Measurements from ENCODE around the gene RGS7.
"Not testable (repeated sequence)": the region's sequence is repeated elsewhere in the genome, so short reads cannot be mapped to it uniquely, and the experiment has no call there.

Gene RGS7

DNA sequence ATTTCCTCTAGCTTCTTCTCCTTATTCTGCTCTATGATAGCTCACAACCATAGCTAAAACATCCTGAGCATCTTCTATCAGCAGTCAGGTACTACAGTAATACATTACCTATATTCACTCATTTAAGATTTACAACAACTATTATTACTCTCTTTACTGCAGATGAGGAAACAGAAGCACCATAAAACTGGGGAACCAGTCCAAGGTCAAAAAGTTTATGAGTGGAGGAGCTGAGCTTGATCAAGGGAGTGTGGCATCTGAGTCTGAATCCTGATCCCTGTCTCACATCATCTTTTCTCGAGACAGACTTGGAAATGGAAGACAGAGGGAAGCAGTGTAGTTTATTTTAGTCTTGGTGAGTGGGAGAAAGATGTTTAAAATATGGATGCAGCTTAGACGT, 288.6 kb downstream of the RGS7 start:
- no peak for DNase-seq

DNA sequence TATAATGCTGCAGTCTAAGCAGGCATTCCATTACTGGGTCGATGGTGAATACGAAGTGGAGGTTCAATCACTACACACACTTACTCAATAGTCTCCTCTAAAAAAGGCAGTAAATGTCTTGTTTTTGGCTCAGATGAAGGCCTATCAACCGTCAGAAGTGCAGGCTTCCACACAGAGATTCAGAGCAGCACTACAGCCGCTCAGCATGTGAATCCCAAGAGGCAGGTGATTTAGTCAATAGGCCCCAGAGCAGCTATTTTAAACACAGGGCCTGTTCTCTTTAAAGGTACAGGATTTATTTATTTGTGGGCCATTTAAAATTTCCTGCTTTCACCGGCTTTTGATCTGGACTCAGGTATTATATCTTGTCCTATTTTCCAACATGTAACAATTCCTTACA, 293.7 kb downstream of the RGS7 start:
- no peak for DNase-seq

DNA sequence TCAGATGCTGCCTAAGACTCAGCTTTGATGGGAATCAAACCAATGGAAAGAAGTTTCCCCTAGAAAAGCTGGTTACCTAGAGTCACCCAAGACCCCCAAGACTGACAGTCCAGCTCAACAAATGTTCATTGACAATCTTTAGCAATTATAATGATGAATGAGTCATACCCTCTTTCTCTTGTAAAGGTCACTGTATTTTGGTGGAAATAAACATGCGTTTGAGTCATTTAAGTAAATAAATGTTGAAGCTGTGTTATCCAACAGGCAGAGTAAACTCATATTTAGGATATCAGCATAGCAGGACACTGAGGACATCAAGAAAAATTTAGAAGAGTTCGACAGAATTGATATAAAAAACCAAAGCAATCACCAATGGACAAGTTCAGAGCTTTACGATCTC, 295.9 kb downstream of the RGS7 start:
- no peak for DNase-seq

DNA sequence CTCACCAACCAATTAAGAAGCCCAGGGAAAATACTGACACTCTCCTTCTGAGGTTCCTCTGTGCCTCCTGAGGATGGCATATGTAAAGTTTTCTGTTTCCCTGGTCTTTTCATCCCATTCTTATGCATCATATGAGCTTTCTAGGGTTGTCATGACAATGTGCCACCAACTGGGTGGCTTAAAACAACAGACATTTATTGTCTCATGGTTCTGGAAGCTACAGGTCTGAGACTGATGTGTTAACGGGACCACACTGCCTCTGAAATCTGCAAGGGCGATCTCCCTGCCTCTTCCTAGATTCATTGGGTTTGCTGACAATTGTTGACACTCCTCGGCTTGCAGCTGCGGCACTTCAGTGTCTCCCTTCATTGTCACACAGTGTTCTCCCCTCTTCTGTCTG, 308.4 kb downstream of the RGS7 start:
- no peak for DNase-seq

DNA sequence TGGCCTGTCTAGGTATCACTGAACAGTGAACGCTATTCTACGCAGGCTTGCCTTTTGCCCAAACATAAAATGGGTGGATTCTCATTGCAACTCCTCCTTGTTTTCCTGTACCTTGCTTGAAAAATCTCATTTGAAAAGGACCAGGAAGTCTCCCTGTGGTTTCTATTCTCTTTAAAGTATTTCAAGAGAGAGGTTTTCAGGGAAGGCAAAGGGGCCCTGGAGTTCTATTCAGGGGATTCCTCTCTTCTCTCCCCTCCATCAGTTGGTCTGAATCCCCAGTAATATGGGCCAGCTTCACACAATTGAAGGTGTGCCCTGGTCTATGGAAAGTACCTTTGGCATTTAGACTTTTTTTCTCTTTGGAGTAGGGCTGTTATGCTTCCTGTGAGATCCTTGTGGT, 311.3 kb downstream of the RGS7 start:
- no peak for DNase-seq

DNA sequence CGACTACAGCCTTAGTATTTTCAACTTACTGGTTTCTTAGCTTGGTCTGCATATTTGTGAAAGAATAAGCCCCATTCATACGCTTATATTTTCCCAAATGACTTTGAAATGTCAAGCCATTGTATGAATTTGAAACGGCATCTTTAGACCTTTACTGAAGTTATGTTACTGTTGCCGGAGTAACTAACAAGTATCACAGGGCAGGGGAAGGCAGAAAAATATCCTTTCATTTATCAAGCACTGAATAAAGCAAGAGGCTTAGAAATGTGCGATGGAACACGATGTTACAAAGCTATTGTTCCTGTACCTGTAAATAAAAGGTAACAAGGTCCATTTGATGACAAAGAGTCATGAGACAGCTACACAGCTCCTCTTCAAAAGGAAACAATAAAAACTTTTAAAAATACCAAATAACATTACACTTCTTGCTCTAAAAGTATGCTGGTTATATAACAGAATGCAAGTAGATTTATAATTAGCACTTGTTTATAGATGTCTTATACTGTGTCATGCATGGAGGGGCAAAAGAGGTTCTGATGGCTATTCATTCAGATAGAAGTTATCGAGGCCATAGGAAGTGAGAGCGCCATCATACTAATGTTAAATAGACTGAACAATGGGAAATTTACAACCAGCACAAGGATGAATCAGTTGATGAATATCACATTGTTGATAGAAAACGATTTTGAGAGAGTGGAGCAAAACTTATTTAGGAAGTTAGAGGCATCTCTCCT, 322.6 kb downstream of the RGS7 start:
- no peak for DNase-seq

- no peak for DNase-seq
These were observed 332.2 kb downstream of the RGS7 start for GRCh38 chr1:241024834-241025233.

DNA sequence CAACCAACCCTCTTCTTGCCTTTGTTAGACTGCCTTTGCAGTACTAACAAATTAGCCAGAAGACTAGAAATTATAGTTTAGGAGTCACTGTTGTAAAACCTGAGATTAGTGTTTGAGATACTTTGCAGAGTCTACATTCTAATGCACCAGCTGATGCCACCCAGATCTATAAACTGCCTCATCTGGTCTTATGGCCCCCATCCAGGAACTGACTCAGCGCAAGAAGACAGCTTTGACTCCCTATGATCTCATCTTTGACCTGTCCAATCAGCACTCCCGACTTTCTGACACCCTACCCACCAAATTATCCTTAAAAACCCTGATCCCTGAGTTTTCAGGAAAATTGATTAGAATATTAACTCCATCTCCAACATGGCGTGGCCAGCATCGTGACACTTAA, 334.6 kb downstream of the RGS7 start:
- no peak for DNase-seq

GRCh38 chr1:241020851-241021697, 335.9 kb downstream of the RGS7 start:
- no peak for DNase-seq

- DNase-seq = no peak
These were observed 344.2 kb downstream of the RGS7 start for GRCh38 chr1:241012708-241013340.

- no peak for DNase-seq
These were observed 349.3 kb downstream of the RGS7 start for GRCh38 chr1:241007668-241008067.

GRCh38 chr1:240999826-241000225, 357.2 kb downstream of the RGS7 start:
- DNase-seq = no peak

GRCh38 chr1:240998441-240999015, 358.5 kb downstream of the RGS7 start:
- no peak for DNase-seq

DNA sequence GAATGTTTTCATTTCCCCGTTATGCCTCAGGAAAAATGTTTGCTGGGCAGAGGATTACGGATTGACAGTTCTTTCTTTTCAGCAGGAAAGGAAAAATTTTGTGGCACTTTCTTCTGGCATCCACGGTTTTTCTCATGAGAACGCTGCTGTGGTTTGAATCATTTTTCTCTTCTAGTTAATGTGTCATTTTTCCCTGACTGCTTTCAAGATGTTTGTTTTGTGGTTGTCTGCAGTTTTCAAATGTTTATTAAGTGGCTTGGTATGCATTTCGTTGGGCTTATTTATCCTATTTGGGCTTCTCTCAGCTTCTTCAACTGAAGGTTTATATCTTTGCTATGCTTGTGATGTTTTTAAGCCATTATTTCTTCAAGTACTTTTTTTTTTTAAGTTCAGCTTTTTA, 359.0 kb downstream of the RGS7 start:
- no peak for DNase-seq

DNA sequence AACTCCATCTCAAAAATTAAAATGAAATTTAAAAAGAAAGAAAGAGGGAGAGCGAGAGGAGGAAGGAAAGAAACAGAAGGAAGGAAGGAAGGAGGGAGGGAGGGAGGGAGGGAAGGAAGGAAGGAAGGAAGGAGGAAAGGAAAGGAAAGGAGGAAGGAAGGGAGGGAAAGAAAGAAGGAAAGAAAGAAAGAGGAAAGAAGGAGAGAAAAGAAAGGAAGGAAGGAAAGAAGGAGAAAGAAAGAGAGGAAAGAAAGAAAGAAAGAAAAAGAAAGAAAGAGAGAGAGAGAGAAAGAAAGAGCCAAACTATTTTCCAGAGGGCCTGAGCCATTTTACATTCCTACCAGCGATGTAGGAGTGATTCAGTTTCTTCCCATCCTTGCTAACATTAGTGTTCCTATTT, 364.0 kb downstream of the RGS7 start:
- DNase-seq = no peak

GRCh38 chr1:240991230-240991629, 365.8 kb downstream of the RGS7 start:
- DNase-seq = no peak

DNA sequence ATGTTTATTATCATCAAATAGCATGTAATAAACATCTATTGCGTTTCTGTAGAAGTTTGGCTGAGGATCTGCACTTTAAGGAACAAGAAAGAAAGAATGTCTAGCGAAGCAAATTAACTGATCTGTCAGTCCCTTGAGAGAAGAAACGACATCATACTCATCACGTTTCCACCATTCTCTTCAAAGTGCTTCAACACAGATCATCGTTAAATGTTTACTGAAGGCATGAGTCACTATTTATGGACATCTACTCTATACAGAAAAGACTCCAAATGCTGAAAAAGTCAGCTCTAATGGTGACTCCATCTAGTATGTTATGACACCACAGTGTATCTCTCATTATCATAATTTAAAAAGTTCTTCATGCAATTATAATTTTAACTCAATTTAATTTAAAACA, 369.1 kb downstream of the RGS7 start:
- DNase-seq = no peak

- no peak for DNase-seq
These were observed 371.9 kb downstream of the RGS7 start for GRCh38 chr1:240985081-240985480.

- no peak for DNase-seq
These were observed 376.7 kb downstream of the RGS7 start for GRCh38 chr1:240980342-240980741.

DNA sequence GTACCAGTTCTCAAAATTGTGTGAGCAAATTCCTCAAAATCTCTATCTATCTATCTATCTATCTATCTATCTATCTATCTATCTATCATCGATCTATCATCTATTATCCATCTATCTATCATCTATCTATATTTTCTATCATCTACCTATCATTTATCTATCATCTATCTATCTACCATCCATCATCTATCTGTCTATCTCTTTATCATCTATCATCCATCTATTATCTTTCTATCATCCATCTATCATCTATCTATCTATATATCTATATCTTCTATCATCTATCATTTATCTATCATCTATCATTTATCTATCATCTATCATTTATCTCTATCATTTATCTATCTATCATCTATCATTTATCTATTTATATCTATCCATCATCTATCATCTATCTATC, 380.3 kb downstream of the RGS7 start:
- no peak for DNase-seq

- DNase-seq = no peak
These were observed 383.1 kb downstream of the RGS7 start for GRCh38 chr1:240973875-240974274.

DNA sequence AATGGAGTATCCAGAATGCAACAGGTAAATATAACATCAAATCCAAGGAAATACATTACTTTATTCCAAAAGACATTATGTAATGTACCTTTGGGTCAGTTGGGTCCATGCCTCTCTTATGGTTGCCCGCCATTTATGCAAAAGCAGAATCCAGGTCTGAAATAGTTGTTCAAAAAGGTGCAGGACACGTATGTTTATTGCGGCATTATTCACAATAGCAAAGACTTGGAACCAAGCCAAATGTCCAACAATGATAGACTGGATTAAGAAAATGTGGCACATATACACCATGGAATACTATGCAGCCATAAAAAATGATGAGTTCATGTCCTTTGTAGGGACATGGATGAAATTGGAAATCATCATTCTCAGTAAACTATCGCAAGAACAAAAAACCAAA, 384.9 kb downstream of the RGS7 start:
- DNase-seq = not testable (repeated sequence)

DNA sequence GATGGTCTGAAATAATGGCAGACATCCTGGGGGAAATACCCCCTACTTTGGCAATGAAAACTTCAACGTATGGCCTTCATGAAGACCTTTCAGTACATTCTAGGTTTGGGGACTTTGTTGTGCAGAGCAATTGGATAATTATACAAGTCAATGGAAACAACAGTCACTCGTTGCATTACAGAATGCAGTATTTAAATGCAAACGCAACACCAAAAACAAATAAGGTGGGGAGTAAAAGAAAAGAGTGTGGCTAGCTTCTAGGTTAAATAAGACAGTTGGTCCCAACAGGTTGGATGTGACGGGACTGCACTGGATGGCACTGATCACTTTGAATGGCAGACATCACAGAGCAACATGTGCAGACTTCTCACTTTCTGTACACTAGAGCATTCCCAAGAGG, 386.8 kb downstream of the RGS7 start:
- no peak for DNase-seq

DNA sequence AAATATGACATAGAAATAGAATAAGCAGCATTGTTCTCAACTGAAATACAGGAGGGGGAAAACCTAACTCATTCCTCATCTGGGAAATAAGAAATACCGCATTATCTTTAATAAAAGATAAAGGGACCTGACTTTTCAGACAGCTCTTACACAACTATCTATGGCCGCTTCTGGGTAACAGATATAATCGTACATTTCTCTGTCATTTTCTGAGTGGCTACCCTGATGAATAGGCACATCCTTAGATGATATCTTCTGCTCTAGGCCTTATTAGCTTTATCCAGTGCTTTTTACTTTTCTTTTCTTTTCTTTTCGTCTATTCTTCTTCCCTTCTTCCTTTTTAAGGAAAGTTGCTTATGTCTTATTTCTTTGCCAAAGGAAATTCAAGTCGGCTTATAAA, 388.1 kb downstream of the RGS7 start:
- no peak for DNase-seq
